Frontal cortex (tissue), 4 donors: Measurements from ENCODE around the gene ARSG. TPM values are rescaled to one million over a fixed set of nuclear protein-coding genes. Genes with fewer than 3 reads are reported as not detected.
"Not testable (repeated sequence)": the region's sequence is repeated elsewhere in the genome, so short reads cannot be mapped to it uniquely, and the experiment has no call there.

ENCODE experiments used
- DNase-seq, 2 donors: peaks; one replicate each; pipeline ENCODE4 v3.0.0; 2012; ENCODE audit warnings: low spot score in 2 of 2
- FAIRE-seq: peaks from 2 replicates; lab custom pipeline; 2012; peaks lifted over from hg19 to GRCh38; lab: Jason Lieb, UNC
- total RNA-seq: library from RNA; depleted of rRNA; stranded (reverse); fragments of >200 nt; gene quantifications from one replicate; pipeline ENCODE4 v1.2.3, GENCODE V29; 2014
- donor health status: control.
- donor health status: control.
- donor health status: control.

ARSG gene
- total RNA-seq, 1 donor from 2014 or later, result 5.7 TPM

DNA sequence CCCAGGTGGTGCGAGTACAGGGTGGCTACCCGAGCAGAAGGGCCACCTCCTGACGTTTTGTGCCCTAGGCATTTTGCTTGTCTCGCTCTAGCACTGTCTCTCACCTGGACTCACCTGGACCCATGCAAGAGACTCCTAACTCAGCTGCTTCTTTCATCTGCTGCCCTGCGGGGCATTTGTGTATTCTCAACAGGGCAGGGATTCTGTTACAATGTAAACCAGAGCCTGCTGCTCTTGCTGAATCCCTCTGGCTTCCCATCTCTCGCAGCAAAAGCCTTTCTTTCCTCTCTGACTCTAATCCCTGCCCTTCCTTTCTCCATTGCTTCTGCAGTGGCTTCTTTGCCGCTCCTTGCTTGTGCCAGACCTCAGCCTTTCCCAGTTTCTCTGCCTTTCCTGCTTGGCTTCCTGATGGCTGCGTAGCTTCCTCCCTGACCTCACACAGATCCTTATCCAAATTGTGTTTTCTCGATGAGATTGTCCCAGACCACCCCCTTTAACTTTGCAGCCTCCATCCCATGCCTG is 10.2 kb downstream of the ARSG start:
- DNase-seq, result no peak
- FAIRE-seq, result no peak

DNA sequence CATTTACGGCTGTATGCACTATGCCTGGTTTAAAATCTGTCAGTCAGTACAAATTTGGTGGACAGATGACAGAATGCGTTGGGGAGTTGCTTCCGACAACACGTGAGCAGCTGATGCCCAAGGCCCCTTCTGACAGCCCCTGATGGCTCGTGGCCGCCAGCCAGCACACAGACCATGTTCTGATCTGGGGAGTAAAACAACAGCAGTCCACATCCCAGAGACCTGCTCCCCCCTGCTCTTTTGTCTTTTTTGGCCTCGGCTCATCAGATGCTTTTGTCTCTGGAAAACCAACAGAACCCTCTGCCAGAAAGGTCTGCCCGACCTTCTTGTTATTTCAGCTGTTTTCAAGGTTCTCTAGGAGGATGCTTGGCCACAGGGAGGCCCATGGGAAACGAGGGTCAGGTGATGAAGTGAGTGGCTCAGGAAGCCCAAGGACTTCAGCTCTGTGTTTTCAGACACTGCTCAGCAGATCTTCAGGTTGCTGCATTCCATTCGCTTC is 10.8 kb downstream of the ARSG start:
- no peak for FAIRE-seq
- no peak for DNase-seq

DNA sequence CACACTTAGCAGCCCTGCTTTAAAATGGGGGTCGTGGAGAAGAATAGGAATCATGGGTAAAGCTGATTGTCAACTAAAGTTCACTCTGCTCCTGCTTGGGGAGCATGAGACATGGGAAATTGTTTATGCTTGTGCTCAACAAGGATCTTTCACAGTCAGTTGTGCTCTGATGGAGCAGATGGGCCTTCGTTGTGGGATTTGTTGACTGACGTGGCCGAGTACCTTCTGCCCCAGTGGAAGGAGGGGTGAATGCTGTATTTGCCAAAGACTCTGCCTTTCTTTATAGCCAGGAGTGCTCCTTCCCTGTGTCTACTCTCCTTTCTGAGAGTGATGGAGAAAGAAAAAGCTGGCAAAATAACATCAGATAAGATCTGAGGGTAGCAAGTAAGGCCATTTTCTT is 11.4 kb downstream of the ARSG start:
- FAIRE-seq, result no peak
- no peak for DNase-seq

DNA sequence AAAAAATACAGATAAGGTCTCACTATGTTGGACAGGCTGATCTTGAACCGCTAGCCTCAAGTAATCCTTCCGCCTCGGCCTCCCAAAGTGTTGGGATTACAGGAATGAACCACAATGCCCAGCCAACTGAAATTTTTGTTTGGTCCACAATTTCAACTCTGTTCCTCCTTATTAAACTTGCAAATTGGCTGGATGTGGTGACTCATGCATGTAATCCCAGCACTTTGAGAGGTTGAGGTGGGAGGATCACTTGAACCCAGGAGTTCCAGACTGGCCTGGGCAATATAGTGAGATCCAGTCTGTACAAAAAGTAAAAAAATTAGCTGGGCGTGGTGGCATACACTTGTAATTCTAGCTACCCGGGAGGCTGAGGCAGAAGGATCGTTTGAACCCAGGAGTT is 13.4 kb downstream of the ARSG start:
- DNase-seq (no peak), FAIRE-seq (no peak)

DNA sequence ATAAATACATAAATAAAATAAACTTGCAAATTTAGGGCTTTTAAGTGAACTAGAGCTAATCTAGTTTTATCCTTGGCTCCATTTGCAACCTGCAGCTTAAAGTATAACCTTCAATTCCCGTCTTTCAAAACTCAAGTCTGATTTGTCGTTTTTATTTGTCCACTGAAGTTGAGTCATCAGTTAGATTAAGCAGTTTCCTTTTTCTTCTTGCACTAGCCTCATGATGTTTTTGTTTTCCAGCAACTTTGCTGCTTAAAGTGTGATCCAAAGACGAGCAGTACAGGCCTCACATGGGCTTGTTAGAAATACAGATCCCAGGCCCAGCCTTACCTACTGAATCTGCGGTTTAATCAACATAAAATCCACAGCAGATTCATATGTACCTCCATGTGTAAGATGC is 13.8 kb downstream of the ARSG start:
- FAIRE-seq, result no peak
- no peak for DNase-seq

DNA sequence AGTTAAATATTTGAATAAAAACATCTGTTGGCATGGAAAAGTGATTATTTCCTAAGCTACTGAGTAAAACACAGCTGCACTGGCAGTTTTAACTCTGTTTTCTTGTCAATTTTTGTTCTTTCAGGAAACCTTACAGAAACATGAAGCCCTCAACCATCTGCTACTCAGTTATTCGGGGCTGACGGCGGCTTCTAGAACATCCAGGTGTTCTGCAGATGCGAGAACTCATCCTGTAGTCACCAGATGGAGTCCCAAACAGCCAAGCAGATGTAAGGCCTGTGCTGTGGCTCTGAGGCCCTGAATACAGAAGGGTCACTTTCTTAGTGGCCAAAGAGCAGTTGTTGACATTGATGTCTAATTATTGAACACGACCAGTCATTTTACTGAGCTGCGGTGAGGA is 15.5 kb downstream of the ARSG start:
- FAIRE-seq, result no peak
- no peak for DNase-seq

DNA sequence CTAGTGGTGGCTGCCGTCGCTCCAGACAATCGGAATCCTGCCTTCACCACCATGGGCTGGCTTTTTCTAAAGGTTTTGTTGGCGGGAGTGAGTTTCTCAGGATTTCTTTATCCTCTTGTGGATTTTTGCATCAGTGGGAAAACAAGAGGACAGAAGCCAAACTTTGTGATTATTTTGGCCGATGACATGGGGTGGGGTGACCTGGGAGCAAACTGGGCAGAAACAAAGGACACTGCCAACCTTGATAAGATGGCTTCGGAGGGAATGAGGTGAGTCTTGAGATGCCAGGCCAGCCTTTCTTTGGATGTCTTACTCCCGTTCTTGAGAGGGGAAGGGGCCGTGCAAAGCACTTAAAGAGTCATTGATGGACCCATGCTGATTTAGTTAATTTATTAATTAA is 16.1 kb downstream of the ARSG start:
- FAIRE-seq, result no peak
- no peak for DNase-seq

DNA sequence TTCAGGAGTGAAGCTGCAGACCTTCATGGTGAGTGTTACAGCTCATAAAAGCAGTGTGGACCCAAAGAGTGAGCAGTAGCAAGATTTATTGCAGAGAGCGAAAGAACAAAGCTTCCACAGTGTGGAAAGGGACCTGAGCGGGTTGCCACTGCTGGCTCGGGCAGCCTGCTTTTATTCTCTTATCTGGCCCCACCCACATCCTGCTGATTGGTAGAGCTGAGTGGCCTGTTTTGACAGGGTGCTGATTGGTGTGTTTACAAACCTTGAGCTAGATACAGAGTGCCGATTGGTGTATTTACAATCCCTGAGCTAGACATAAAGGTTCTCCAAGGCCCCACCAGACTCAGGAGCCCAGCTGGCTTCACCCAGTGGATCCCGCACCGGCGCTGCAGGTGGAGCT is 17.2 kb downstream of the ARSG start:
- DNase-seq, FAIRE-seq: not testable (repeated sequence)

DNA sequence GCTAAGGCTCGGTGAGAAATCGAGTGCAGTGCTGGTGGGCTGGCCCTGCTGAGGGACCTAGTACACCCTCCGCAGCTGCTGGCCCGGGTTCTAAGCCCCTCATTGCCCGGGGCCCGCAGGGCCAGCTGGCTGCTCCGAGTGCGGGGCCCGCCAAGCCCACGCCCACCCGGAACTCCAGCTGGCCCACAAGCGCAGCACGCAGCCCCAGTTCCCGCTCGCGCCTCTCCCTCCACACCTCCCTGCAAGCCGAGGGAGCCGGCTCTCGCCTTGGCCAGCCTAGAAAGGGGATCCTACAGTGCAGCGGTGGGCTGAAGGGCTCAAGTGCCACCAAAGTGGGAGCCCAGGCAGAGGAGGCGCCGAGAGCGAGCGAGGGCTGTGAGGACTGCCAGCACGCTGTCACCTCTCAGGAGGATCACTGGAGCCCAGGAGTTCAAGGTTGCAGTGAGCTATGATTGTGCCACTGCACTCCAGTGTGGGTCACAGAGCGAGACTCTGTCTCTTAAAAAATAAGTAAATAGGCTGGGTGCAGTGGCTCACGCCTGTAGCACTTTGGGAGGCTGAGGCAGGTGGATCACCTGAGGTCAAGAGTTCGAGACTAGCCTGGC is 17.9 kb downstream of the ARSG start:
- not testable (repeated sequence) for FAIRE-seq, DNase-seq

DNA sequence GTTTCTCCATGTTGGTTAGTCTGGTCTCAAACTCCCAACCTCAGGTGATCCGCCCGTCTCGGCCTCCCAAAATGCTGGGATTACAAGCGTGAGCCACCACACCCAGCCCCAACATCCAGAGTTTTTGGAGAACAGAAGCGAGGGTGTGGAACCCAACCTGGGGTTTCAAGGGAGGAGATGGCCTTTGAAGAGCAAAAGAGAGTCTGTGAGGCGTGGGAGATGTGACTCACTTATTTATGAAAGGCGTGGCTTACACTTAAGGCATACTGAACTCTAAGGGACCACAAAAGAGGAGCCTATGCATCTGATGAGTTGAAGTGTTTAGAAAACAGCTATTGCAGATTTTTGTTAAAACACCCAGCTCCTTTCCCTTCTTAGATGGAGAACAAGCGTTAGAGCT is 18.9 kb downstream of the ARSG start:
- FAIRE-seq (no peak), DNase-seq (no peak)

DNA sequence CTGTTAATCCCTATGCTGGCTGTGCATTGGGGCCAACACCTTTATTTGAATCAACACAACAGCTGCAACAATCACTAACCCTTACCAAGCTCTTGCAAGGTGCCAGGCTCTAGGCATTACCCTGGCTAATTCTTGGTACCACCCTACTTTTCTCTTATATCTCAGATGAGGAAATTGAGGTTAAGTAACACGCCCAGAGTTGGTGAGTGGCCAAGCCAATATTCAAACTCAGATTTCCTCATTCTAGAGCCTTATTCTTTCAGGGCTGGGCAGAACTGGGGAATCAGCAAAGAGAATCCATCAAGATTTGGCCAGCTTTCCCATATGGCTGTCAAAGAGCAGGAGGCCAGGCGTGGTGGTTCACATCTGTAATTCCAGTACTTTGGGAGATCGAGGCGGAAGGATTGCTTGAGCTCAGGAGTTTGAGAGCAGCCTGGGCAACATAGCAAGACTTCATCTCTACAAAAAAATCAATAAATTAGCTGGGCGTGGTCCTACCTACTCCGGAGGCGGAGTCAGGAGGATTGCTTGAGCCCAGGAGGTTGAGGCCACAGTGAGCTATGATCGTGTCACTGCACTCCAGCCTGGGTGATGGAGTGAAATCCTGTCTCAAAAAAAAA is 23.7 kb downstream of the ARSG start:
- DNase-seq (no peak), FAIRE-seq (no peak)

DNA sequence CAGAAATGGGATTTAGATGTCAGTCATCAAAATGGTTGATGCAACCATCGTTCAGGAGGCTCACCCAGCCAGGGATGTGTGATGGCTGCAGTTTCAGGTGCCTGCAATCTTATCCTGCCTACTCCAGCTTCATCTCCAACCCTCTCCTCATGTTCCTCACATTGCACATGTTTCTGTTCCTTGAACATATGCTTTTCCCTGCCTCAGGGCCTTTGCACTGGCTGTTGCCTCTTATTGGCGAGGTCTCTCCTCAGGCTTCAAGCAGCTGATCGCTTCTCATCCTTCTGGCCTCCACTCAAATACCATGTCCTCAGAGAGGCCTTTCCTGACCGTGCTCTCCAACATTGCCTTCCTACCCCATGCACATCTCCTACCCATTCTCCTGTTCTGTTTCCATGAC is 24.6 kb downstream of the ARSG start:
- no peak for FAIRE-seq

DNA sequence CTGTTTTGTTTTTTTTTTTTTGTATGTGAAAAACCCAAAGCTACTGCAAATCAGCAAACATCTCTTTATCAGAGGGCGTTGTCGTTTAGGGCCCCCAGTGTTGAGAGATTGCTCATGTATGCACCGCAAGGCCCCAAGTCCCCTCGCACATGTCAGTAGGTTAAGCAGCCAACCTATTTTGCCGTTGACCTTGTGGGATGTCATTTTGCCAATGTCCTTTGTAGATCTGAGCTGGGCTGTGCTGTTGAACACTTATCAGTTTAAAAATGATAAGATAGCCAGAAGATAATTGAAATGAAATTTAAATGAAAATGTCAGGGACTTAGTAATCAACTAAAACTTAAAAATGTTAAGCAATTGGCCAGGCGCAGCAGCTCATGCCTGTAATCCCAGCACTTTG is 26.2 kb downstream of the ARSG start:
- DNase-seq (no peak), FAIRE-seq (no peak)

More for the DNA sequence above, 24.6 kb downstream of the ARSG start:
- DNase-seq, result no peak

DNA sequence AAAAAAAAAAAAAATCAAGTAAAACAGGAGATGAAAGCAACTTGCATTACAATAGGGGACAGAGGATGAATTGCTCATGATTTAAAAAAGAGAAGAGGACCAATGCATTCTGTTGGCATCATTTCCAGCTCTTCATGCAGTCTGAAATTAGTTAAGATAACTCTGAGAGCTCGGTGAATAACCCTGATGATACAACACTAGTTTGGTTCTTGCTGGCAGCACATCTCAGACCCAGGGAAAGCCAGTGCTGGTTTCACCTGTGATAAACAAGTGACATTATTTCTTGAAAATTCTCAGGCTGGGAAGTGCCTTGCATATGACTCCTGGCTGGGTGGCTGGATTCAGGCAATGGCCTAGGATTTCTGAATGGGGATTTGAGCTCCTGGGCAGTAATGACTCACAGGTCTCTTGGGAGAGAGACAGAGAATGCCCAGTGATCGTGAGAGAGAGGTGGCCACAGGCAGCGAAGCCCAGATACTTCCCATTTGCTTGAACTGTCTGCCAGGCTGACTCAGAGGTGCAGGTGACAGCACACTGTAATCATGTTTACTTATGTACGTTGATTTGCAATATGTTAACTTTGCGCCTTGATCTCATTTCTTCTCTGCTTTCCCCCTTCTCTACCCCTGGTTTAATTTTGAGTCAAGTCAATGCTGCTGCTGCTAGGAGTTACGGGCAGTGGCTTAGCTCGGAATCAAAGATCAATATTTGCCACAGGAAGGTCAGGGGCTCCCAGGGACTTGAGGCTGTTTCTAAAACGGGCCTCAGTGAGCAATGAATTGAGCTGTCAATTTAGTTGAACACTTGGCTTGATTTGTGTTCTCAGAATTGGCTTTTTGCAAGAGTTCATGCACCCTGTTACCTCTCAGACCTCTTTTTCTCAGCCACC is 27.1 kb downstream of the ARSG start:
- DNase-seq (no peak), FAIRE-seq (no peak)

DNA sequence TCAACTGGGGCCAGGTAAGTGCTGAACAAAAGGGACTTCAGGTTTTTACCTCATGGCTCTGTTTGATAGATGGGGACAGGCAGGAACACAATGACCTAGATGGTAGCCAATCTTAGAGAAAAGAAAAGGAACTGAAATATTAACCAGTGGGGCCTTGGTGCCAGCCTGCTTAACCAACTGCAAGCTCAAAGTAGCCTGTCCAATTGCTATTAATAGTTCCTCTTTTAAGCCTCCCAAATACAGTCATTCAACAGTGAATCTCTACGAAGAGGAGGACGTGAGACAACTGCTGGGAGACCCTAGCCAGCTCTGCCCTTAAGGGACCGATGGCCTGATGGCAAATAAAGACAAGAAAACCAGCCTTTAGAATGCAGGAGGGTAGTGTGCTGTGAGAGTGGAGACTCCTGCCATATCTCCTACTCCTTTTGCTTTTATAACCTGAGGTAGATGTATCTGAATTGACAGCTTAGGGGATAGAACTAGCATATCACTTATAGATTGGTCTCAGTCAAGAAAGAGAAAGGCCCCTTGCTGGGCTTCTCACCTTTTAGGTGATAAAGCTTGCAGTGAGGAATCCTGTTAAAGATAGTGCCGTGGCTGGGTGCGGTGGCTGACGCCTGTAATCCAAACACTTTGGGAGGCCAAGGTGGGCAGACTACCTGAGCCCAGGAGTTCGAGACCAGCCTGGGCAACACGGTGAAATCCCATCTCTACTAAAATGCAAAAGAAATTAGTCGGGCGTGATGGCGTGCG is 28.3 kb downstream of the ARSG start:
- no peak for DNase-seq
- no peak for FAIRE-seq

DNA sequence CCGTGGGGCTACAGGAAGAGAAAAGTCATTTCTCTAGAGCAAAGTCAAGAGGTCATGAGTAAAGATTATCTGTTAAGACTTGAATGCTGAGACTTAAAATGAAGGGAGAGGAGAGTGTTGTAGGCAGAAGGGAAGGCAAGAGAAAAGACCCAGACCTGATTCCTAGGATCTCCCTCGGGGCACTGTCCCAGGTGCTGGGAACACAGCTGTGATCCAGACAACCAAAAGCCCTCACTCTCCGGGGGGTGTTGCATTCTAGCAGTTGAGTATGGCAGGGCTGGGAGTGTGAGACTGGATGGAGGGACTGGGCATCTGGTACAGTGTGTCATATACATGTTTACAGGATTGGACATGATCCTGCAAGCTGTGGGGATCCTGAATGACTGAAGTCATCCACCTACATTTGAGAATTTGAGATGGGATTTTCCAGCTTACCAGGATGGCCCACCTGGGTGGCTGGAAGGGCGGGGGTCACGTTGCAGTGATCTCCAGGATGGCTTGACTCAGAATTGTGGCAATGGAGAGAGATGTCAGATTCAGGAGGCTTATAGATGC is 29.1 kb downstream of the ARSG start:
- no peak for FAIRE-seq
- DNase-seq, result no peak

DNA sequence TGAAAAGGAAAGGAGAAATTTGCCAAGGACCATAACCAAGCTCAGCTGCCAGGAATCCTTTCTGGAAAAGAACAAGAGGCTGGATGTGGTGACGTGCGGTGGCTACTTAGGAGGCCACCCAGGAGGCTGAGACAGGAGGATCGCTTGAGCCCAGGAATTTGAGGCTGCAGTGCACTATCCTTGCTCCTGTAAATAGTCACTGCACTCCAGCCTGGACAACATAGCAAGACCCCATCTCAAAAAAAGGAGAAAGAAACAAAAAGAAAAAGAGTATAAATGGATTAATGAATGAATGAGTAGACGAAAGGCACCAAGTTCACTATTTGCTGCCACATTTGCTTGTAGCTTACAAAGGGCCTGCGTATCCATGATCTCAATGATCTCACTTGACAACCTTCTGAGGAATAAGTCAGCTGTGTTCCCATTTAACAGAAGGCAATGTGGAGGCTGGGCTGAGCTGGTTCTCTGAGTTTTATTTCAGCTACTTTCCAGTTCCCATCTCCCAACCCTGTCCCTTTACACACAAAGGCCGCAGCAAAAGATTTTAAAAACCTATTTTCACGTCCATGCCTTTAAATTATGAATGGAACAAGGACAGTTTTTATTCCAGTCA is 29.8 kb downstream of the ARSG start:
- no peak for FAIRE-seq

DNA sequence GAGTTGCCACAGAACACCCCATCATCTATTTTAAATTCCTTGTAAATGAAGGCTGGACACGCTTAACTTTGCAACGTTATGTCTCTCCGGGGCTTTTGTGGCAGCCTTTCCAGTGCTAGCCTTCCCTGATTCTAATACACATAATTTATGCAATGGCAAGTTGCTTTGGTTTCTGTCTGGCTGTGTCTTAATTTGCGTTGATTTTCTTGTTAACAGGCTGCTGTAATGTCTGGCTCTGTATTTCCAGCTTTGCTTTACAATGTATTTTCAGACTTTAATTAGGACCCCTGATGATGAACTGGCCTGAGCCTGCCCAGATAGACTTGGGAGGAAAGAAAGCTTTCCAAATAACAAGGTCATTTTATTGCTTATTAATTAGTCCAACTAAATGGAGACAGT is 30.3 kb downstream of the ARSG start:
- no peak for FAIRE-seq
- DNase-seq, result no peak

More for the DNA sequence above, 29.8 kb downstream of the ARSG start:
- DNase-seq, result no peak

DNA sequence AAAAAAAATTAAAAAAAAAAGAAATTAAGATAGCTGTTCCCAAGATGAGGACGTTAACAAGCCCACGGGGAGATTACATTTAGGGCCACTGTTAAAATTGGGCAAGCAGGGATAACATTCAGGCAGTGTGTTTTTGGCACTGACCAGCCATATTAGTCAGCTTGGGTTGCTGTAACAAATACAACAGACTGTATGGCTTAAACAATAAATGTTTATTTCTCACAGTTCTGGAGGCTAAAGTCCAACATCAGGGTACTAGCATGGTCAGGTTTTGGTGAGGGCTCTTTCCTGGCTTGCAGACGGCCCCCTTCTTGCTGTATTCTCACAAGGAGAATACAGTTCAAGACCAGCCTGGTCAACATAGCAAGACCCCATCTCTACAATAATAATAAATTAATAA is 31.3 kb downstream of the ARSG start:
- FAIRE-seq, result no peak
- DNase-seq, result no peak
